IPS-18c (cell line): ENCODE results near the gene DDR2.

Experiments
- H3K4me3 ChIP-seq: 2 replicates; pipeline ENCODE4 v1.7.0; 2013; ENCODE audit warnings: low read depth, mild to moderate bottlenecking, low read length, moderate library complexity; ENCODE audit not compliant: insufficient read depth
- H3K9me3 ChIP-seq: one replicate; pipeline ENCODE4 v1.6.1; 2013; ENCODE audit warnings: mild to moderate bottlenecking, low read length, moderate library complexity; ENCODE audit not compliant: control insufficient read depth, insufficient read depth

Gene DDR2

GRCh38 chr1:162626094-162626493 is 6.2 kb upstream of the DDR2 start:
- H3K4me3 ChIP-seq = no peak overlapping the region

GRCh38 chr1:162626761-162627160 is 5.5 kb upstream of the DDR2 start:
- Histone ChIP-seq H3K9me3 (no peaks in the 10 kb centered on the region), H3K4me3 (no peak overlapping the region)

More at GRCh38 chr1:162626094-162626493, 6.2 kb upstream of the DDR2 start:
- H3K9me3 ChIP-seq = no peaks in the 10 kb centered on the region

GRCh38 chr1:162627662-162628296 is 4.5 kb upstream of the DDR2 start:
- Histone ChIP-seq H3K9me3 (no peaks in the 10 kb centered on the region), H3K4me3 (no peak overlapping the region)

- H3K9me3 ChIP-seq = no peaks in the 10 kb centered on the region
- H3K4me3 ChIP-seq = no peak overlapping the region
These were observed 3.1 kb upstream of the DDR2 start for GRCh38 chr1:162629077-162629627.

GRCh38 chr1:162629651-162630050 is 2.6 kb upstream of the DDR2 start:
- H3K9me3 ChIP-seq = no peaks in the 10 kb centered on the region
- H3K4me3 ChIP-seq = no peak overlapping the region

GRCh38 chr1:162631546-162632191 is 595 bp upstream of the DDR2 start:
- Histone ChIP-seq H3K4me3 (no peak overlapping the region), H3K9me3 (no peaks in the 10 kb centered on the region)

GRCh38 chr1:162632698-162633080 is 425 bp downstream of the DDR2 start:
- Histone ChIP-seq H3K4me3 (no peak overlapping the region), H3K9me3 (no peaks in the 10 kb centered on the region)

- Histone ChIP-seq H3K4me3 (peak overlapping the region; percentile 15; the same call in 1 of the 2 replicates), H3K9me3 (no peaks in the 10 kb centered on the region)
These were observed 958 bp downstream of the DDR2 start for GRCh38 chr1:162633081-162633762.

- Histone ChIP-seq H3K4me3 (no peak overlapping the region), H3K9me3 (no peaks in the 10 kb centered on the region)
These were observed 3.2 kb downstream of the DDR2 start for GRCh38 chr1:162635418-162635817.

GRCh38 chr1:162639718-162640117 is 7.5 kb downstream of the DDR2 start:
- no peak overlapping the region for H3K4me3 ChIP-seq
- no peaks in the 10 kb centered on the region for H3K9me3 ChIP-seq

- no peaks in the 10 kb centered on the region for H3K9me3 ChIP-seq
- no peak overlapping the region for H3K4me3 ChIP-seq
These were observed 8.8 kb downstream of the DDR2 start for GRCh38 chr1:162641114-162641513.

- Histone ChIP-seq H3K9me3 (no peaks in the 10 kb centered on the region), H3K4me3 (no peak overlapping the region)
These were observed 12.7 kb downstream of the DDR2 start for GRCh38 chr1:162644986-162645314.

GRCh38 chr1:162645666-162646065 is 13.4 kb downstream of the DDR2 start:
- H3K9me3 ChIP-seq = no peaks in the 10 kb centered on the region
- no peak overlapping the region for H3K4me3 ChIP-seq

GRCh38 chr1:162649583-162649982 is 17.3 kb downstream of the DDR2 start:
- Histone ChIP-seq H3K4me3 (no peak overlapping the region), H3K9me3 (no peaks in the 10 kb centered on the region)

GRCh38 chr1:162654915-162655620 is 22.8 kb downstream of the DDR2 start:
- H3K4me3 ChIP-seq = no peak overlapping the region
- no peaks in the 10 kb centered on the region for H3K9me3 ChIP-seq

GRCh38 chr1:162656266-162656665 is 24.0 kb downstream of the DDR2 start:
- Histone ChIP-seq H3K4me3 (no peak overlapping the region), H3K9me3 (no peaks in the 10 kb centered on the region)

GRCh38 chr1:162660574-162660973 is 28.3 kb downstream of the DDR2 start:
- H3K4me3 ChIP-seq = no peak overlapping the region
- no peaks in the 10 kb centered on the region for H3K9me3 ChIP-seq

GRCh38 chr1:162661336-162661735 is 29.1 kb downstream of the DDR2 start:
- Histone ChIP-seq H3K9me3 (no peaks in the 10 kb centered on the region), H3K4me3 (no peak overlapping the region)
